SKM-1 treated with dmso at 0.1 percent for 144 hours (cell line): Measurements from ENCODE around the gene CLBA1.
"Not testable (repeated sequence)": the region's sequence is repeated elsewhere in the genome, so short reads cannot be mapped to it uniquely, and the experiment has no call there.

Experiments used
- DNase-seq: peaks from one replicate; lab custom pipeline; 2025; ENCODE audit not compliant: unreplicated experiment; lab: John Stamatoyannopoulos, UW

CLBA1 gene

DNA sequence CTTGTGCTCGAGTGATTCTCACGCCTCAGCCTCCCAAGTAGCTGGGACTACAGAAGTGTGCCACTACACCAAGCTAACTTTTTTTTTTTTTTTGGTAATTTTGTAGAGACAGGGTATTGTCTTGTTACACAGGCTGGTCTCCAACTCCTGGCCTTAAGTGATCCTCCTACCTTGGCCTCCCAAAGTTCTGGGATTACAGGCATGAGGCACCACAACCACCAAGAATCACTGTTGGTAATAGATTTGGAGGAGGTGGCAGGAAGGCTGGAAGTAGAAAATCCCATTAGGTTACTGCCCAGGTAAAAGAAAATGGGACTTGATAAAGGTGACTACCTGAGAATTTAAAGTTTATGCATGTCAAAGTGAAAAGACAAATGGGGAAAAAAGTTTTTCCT is 36.7 kb downstream of the CLBA1 start:
- no peak for DNase-seq

GRCh38 chr14:105023144-105023543 is 37.6 kb downstream of the CLBA1 start:
- DNase-seq = no peak

GRCh38 chr14:105023791-105024480 is 38.3 kb downstream of the CLBA1 start:
- DNase-seq = no peak

- DNase-seq = no peak
Observed at GRCh38 chr14:105025429-105025828, 39.8 kb downstream of the CLBA1 start.

DNA sequence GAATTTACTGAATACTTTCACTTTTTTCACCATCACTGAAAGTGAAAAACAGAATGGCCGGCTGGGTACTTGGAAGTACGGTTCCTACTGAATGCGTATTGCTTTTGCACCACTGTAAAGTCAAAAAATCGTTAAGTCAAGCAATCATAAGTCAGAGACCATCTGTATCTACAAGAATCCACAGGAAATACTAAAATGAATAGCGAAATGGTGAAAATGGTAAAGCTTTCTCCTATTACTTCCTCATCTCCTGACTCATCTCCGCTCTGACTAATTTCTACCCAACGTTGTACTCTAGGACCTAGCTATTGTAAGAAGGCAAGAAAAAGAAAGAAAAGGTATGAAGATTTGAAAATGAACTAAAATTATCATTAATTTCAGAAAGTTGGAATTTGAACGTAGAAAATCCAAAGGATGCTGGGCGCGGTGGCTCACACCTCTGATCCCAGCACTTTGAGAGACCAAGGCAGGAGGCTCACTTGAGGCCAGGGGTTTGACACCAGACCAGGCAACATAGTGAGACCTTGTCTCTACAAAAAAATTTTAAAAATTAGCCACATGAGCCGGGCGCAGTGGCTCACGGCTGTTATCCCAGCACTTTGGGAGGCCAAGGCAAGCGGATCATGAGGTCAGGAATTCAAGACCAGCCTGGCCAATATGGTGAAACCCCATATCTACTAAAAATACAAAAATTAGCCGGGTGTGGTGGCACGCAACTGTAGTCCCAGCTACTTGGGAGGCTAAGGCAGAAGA is 40.6 kb downstream of the CLBA1 start:
- DNase-seq = no peak

DNA sequence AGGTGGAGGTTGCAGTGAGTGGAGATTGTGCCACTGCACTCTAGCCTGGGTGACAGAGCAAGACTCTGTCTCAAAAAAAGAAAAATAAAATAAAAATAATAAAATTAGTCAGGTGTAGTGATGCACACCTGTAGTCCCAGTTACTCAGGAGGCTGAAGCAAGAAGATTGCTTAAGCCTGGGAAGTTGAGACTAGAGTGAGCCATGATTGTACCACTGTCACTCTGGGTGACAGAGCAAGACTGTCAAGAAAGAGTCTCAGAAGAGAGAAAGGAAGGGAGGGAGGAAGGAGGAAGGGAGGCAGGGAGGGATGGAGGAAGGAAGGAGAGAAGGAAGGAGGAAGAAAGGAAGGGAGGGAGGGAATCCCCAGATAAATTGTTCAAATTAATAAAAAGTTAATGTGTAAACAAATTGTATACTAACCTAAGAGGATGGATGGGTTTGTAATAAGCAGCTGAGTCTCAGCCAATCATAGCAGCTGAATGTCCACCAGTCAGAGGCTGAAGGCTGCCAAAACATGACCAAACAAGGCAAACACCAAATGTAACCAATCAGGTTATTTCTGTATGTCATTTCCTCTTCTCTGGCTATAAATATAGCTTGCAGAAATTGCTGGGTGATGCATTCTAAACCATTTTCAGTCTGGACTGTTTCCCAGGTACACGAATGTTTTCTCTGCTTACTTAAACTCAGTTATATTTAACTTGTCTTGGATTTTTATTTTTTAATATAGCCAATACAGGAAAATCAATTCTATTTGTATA is 41.4 kb downstream of the CLBA1 start:
- DNase-seq = no peak

- not testable (repeated sequence) for DNase-seq
Observed at GRCh38 chr14:105027718-105028117, 42.1 kb downstream of the CLBA1 start.

DNA sequence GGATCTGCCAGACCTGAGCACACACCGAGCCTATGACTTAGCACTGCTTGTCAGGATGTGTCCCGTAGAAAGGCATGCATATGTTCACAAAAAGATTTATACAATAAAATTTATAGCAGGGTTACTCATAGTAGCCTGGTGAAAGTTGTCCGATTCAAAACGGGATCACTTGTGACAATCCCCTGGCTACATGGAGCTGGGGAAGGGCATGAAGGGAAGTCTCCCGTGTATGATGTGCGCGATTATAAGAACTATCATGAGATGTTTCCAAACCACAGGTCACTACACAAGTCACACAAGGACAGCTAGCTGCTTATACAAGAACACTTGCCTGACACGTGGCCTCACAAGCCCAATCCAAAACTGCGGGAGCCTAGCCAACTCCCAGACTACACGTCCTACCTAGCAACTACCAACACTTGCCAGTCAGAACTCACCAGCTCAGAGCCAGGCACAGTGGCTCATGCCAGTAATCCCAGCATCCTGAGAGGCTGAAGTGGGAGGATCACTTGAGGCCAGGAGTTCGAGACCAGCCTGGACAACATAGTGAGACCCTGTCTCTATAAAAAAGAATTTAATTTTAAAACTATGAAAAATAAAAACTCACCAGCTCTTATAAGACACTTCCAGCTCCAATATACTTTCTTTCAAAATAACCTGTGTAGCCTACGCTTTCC is 42.8 kb downstream of the CLBA1 start:
- no peak for DNase-seq

GRCh38 chr14:105029402-105029801 is 43.8 kb downstream of the CLBA1 start:
- DNase-seq = no peak

- DNase-seq = no peak
Observed at GRCh38 chr14:105030194-105030593, 44.6 kb downstream of the CLBA1 start.

DNA sequence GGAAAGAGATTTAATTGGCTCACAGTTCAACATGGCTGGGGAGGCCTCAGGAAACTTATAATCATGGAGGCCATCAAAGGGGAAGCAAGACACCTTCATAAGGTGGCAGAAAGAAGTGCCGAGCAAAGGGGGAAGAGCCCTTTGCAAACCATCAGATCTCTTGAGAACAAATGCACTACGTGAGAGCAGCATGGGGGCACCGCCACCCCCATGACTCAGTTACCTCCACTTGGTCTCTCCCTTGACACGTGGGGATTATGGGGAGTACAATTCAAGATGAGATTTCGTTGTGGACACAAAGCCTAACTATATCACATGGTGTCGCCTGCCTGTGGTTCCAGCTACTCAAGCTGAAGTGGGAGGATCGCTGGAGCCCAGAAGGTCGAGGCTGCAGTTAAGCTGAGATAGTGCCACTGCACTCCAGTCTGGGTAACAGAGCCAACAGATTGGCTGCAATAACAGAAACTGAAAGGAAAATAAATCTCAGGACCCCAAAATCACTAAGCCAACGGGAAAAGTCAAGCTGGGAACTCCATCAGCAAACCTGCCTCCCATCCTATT is 45.3 kb downstream of the CLBA1 start:
- DNase-seq = no peak

DNA sequence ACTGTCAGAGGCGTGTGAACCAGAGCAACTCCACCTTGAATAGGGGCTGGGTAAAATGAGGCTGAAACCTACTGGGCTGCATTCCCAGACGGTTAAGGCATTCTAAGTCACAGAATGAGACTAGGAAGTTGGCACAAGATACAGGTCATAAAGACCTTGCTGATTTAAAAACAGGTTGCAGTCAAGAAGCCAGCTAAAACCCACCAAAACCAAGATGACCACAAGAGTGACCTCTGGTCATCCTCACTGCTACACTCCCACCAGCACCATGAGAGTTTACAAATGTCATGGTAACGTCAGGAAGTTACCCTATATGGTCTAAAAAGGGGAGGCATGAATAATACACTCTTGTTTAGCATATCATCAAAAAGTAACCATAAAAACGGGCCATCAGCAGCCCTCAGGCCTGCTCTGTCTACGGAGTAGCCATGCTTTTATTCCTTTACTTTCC is 46.9 kb downstream of the CLBA1 start:
- not testable (repeated sequence) for DNase-seq

- DNase-seq = not testable (repeated sequence)
Observed at GRCh38 chr14:105033412-105033900, 47.9 kb downstream of the CLBA1 start.

GRCh38 chr14:105034315-105035039 is 48.9 kb downstream of the CLBA1 start:
- DNase-seq = no peak

DNA sequence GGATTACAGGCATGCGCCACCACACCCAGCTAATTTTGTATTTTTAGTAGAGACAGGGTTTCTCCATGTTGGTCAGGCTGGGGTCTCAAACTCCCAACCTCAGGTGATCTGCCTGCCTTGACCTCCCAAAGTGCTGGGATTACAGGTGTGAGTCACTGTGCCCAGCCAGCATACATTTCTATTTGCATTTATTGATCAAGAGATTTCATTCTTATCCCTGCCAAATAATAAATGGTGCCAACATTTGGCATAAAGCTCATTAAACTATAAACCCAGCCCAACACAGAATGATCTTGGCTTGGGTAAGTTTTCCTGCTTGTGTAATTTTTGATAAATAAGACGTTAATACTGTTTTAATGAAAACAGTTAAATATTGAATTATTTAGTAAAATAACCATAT is 50.0 kb downstream of the CLBA1 start:
- DNase-seq = not testable (repeated sequence)

DNA sequence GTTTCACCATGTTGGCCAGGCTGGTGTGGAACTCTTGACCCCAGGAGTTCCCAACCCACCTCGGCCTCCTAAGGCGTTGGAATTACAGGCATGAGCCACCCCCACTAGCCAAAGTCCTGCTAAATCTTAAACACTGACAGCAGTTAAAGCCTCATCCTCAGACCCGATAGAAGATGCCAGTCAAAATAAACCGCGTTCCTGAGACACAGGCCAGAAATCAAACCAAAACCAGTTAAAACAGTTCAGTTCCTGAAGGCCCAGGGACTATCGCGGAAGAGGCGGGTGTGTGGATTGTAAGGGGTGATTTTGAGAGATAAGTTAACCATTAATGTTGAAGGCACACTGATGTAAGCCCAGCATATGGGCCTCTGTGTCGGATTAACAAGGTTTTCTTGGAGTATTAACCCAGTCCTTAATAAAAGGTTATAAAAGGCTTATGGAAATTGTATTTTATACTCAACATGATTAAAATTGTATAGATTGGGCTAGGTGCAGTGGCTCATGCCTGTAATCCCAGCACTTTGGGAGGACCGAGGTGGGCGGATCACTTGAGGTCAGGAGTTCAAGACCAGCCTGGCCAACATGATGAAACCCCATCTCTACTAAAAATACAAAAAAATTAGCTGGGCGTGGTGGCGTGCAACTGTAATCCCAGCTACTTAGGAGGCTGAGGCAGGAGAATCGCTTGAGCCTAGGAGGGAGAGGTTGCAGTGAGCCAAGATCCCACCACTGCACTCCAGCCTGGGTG is 54.0 kb downstream of the CLBA1 start:
- no peak for DNase-seq

- DNase-seq = no peak
Observed at GRCh38 chr14:105041841-105042765, 56.5 kb downstream of the CLBA1 start.

DNA sequence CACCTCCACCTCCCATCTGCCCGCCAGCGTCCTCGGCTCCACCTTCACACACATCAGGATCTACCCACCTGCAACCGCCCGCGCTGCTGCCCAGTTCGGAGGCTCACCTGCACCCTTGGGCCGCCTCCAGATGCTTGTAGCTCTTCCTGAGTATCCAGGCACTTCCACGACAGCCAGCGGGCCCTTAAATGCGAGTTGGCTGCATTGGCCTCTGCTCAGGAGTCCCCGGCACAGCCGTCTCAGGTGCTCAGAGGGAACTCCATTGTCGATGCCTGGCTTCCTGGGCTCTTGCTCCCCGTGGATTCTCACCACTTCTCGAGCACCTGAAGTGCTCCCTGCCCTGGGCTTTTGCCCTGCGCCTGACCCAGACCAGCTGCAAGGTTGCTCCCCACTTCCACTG is 57.2 kb downstream of the CLBA1 start:
- DNase-seq = no peak
